Lower lobe of right lung (tissue), 2 donors: Measurements from ENCODE around the gene RFESD. TPM values are rescaled to one million over a fixed set of nuclear protein-coding genes. Genes with fewer than 3 reads are reported as not detected.

ENCODE experiments used
- ATAC-seq, 2 donors: fragments of 200-7000 bp; cut with Tn5 transposase; one replicate each; pipeline ENCODE4 v1.9.1; 2020 to 2022; ENCODE audit warnings: mild to moderate bottlenecking in 2 of 2, moderate library complexity in 2 of 2
- DNase-seq: peaks from one replicate; pipeline ENCODE4 v3.0.0-alpha.2; 2020
- H3K27ac ChIP-seq: fragments of 200-600 bp; one replicate; pipeline ENCODE4 v1.8.0; 2022
- H3K27me3 ChIP-seq: fragments of 200-600 bp; one replicate; pipeline ENCODE4 v1.8.0; 2022; ENCODE audit warnings: low read depth
- H3K36me3 ChIP-seq: fragments of 200-600 bp; one replicate; pipeline ENCODE4 v1.8.0; 2022; ENCODE audit warnings: mild to moderate bottlenecking
- H3K4me1 ChIP-seq: fragments of 200-600 bp; one replicate; pipeline ENCODE4 v1.8.0; 2022
- H3K4me3 ChIP-seq: fragments of 200-600 bp; one replicate; pipeline ENCODE4 v1.8.0; 2022; ENCODE audit warnings: mild to moderate bottlenecking
- H3K9me3 ChIP-seq: fragments of 200-600 bp; one replicate; pipeline ENCODE4 v1.8.0; 2022
- CTCF ChIP-seq: fragments of 200-600 bp; IDR thresholded peaks from one replicate; pipeline ENCODE4 v1.8.0; 2022; ENCODE audit warnings: antibody characterized with exemption, mild to moderate bottlenecking
- intact Hi-C: fragments of 100-400 bp; cut with DNase I; formaldehyde crosslinking; loops from one replicate; pipeline ENCODE4 v1.11.0; 2022
- total RNA-seq: library from RNA; stranded (reverse); fragmentation: NEBNext Ultra II Directional; extraction: Animal tissue kit (Norgen Biotek cat#: 25700); gene quantifications from one replicate; pipeline ENCODE4 v1.2.1, GENCODE V29; 2021
- donor health status: DM: no; HTN: yes; CAD: no; lungs with severe emphysema.

The RFESD gene
- total RNA-seq, 1 donor from 2014 or later: 1.7 TPM

- ATAC-seq: no peak
- no peak for TF ChIP-seq CTCF
- Histone ChIP-seq H3K9me3 (no peaks in the 10 kb centered on the region), H3K27me3 (no peaks in the 10 kb centered on the region), H3K27ac (no peak overlapping the region), H3K4me1 (no peaks in the 10 kb centered on the region), H3K4me3 (no peak overlapping the region), H3K36me3 (no peaks in the 10 kb centered on the region)
- DNase-seq: no peak
- intact Hi-C loops: no loop called here
These were observed 43.1 kb downstream of the RFESD start for GRCh38 chr5:95689680-95690079.

- H3K4me3 ChIP-seq: no peak overlapping the region
- no peaks in the 10 kb centered on the region for H3K27me3 ChIP-seq
- intact Hi-C loops: no loop called here
- ATAC-seq (no peak), DNase-seq (no peak)
- TF ChIP-seq CTCF: no peak
- no peaks in the 10 kb centered on the region for H3K9me3 ChIP-seq
- H3K27ac ChIP-seq: no peak overlapping the region
- no peaks in the 10 kb centered on the region for H3K4me1 ChIP-seq
- H3K36me3 ChIP-seq: no peaks in the 10 kb centered on the region
These were observed 43.8 kb downstream of the RFESD start for GRCh38 chr5:95690333-95690732.

- ATAC-seq (peak in 1 of 2 donors; percentile 69), DNase-seq (no peak)
- no peak for TF ChIP-seq CTCF
- Histone ChIP-seq H3K4me1 (no peaks in the 10 kb centered on the region), H3K27ac (no peak overlapping the region), H3K27me3 (no peaks in the 10 kb centered on the region), H3K36me3 (no peaks in the 10 kb centered on the region), H3K9me3 (no peaks in the 10 kb centered on the region), H3K4me3 (no peak overlapping the region)
- intact Hi-C loops: no loop called here
These were observed 51.5 kb downstream of the RFESD start for GRCh38 chr5:95697781-95698681.

- no peak for ATAC-seq
- intact Hi-C loops: no loop called here
These were observed 52.8 kb downstream of the RFESD start for GRCh38 chr5:95699337-95699736.

GRCh38 chr5:95701074-95701473 is 54.5 kb downstream of the RFESD start:
- H3K36me3 ChIP-seq: no peaks in the 10 kb centered on the region
- H3K4me1 ChIP-seq: no peaks in the 10 kb centered on the region
- H3K4me3 ChIP-seq: no peak overlapping the region
- intact Hi-C loops: no loop called here
- DNase-seq (no peak), ATAC-seq (no peak)
- TF ChIP-seq CTCF: no peak
- H3K27ac ChIP-seq: no peak overlapping the region
- H3K9me3 ChIP-seq: no peaks in the 10 kb centered on the region
- no peaks in the 10 kb centered on the region for H3K27me3 ChIP-seq

More at GRCh38 chr5:95699337-95699736, 52.8 kb downstream of the RFESD start:
- Histone ChIP-seq H3K9me3 (no peaks in the 10 kb centered on the region), H3K4me3 (no peak overlapping the region), H3K27me3 (no peaks in the 10 kb centered on the region), H3K4me1 (no peaks in the 10 kb centered on the region), H3K36me3 (no peaks in the 10 kb centered on the region), H3K27ac (no peak overlapping the region)
- DNase-seq: no peak
- no peak for TF ChIP-seq CTCF
